Mucosa of rectum (tissue), 2 donors: ENCODE data around the gene WRAP73.

Experiments used
- H3K27ac ChIP-seq, 2 donors: one replicate each; pipeline ENCODE4 v1.7.0; 2013; ENCODE audit warnings: inconsistent platforms in 2 of 2, low read depth in 2 of 2, low read length in 2 of 2
- H3K27me3 ChIP-seq, 2 donors: one replicate each; pipeline ENCODE4 v1.7.0; 2013; ENCODE audit warnings: low read length in 2 of 2; ENCODE audit not compliant: control insufficient read depth in 2 of 2, insufficient read depth in 2 of 2
- H3K36me3 ChIP-seq, 2 donors: one replicate each; pipeline ENCODE4 v1.7.0; 2013; ENCODE audit warnings: low read length in 2 of 2; ENCODE audit not compliant: control insufficient read depth in 2 of 2, insufficient read depth in 2 of 2
- H3K4me1 ChIP-seq, 2 donors: one replicate each; pipeline ENCODE4 v1.7.0; 2013; ENCODE audit warnings: low read length in 2 of 2, mild to moderate bottlenecking in 1 of 2; ENCODE audit not compliant: control insufficient read depth in 2 of 2, insufficient read depth in 2 of 2
- H3K4me3 ChIP-seq, 2 donors: one replicate each; pipeline ENCODE4 v1.7.0; 2013; ENCODE audit warnings: low read length in 2 of 2
- H3K9ac ChIP-seq, 2 donors: one replicate each; pipeline ENCODE4 v1.7.0; 2013; ENCODE audit warnings: low read length in 2 of 2, low read depth in 1 of 2, mild to moderate bottlenecking in 1 of 2
- H3K9me3 ChIP-seq, 2 donors: one replicate each; pipeline ENCODE4 v1.7.0; 2013; ENCODE audit warnings: low read length in 2 of 2; ENCODE audit not compliant: control insufficient read depth in 2 of 2
- donor health status: healthy.
- donor health status: Normal muscosa, but diverticular disease.

Gene WRAP73

DNA sequence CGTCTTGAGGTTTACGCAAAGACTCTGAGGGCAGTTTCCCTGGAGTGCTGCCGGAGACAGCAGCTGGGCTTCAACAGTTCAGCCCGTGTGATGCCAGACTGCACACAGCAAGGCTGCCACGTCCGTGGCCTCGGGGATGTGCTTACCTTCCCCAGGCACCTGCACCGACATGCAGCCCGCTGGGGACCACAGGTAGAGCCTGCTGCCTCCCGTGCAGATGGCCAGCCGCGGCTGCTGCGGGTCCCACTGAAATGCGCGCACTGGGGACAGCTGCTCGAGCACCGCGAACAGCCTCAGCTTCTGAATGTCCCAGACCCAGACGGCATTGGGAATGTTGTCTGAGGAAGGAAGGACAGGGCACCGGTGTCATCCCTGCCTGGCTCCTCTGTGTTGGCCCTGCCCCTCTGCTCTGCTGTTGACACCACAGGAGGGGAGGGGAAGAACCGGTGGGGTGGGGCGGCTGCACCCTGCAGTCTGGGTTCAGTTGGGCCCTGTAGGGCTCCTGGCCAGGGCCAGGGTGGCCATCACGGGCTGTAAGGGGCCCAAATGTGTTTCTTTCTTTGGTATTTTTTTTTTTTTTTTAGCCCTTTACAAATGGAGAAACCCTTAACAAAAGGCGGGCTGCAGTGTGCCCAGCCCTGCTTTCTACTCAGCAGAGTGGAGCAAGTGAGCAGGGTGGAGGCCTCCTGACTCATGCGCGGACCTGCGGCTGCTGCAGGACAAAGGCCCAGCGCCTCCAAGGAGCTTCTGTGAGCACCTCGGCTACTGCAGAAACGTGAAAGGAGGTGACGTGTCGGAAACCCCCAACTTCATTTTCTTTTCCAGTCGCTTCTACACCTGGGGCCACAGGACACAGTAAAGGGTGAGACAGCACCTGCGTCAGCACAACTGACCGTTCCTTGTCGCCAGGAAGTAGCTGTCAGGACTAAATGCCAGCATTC lies 18.3 kb downstream of the WRAP73 start:
- Histone ChIP-seq H3K36me3 (peaks cover 61 to 72% of the 10 kb centered on the region in 2 donors), H3K4me3 (no peak overlapping the region), H3K4me1 (no peaks in the 10 kb centered on the region), H3K27ac (no peak overlapping the region), H3K9ac (no peak overlapping the region), H3K9me3 (no peaks in the 10 kb centered on the region), H3K27me3 (no peaks in the 10 kb centered on the region)

DNA sequence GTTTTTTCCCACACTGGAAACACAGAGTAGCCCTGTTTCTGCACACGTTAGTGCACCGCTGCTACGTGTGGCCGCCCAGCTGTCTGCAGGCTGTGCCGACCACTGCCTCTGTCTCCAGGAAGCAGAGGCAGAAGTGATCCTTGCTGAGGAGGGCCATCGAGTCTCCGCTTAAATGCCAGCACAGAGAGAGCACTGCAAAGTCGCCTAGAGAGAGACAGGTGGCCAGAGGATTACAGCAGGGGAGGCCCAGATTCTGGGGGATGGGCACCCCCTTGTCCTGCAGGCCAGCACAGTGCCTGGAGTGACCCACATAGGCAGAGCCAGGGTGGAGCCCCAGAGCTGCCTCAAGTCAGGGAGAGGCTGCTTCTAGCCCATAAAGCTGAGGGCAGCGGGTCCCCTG lies 19.0 kb downstream of the WRAP73 start:
- no peaks in the 10 kb centered on the region for H3K9me3 ChIP-seq
- H3K27me3 ChIP-seq: no peaks in the 10 kb centered on the region
- no peak overlapping the region for H3K27ac ChIP-seq
- peaks cover 58 to 67% of the 10 kb centered on the region in 2 donors for H3K36me3 ChIP-seq
- no peak overlapping the region for H3K4me3 ChIP-seq
- peaks cover 1 to 2% of the 10 kb centered on the region in 2 donors for H3K4me1 ChIP-seq
- no peak overlapping the region for H3K9ac ChIP-seq

DNA sequence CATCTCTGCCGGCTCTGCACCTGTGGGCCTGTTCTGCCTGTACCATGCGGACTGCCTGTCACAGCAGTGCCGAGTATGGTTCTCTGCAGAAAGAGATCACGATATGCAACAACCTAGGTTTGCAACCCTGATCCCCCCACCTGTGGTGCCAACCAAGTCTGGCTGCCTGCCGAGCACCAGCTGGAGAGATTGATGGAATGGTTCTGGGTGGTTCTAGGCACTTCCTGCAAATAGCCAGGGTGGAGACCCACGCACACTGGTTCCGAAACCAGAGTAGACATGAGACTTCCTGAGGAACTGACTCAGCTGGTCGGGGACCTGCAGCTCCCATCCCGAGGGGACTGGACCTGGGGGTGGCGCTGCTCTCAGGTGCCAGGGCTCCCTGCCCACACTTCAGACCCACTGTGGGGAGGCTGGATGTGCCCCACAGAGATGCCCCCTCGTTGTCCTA lies 19.7 kb downstream of the WRAP73 start:
- peaks cover 7% of the 10 kb centered on the region in 2 donors for H3K4me1 ChIP-seq
- H3K36me3 ChIP-seq: peaks cover 58 to 63% of the 10 kb centered on the region in 2 donors
- H3K9ac ChIP-seq: no peak overlapping the region
- no peaks in the 10 kb centered on the region for H3K27me3 ChIP-seq
- no peak overlapping the region for H3K27ac ChIP-seq
- no peak overlapping the region for H3K4me3 ChIP-seq
- no peaks in the 10 kb centered on the region for H3K9me3 ChIP-seq

DNA sequence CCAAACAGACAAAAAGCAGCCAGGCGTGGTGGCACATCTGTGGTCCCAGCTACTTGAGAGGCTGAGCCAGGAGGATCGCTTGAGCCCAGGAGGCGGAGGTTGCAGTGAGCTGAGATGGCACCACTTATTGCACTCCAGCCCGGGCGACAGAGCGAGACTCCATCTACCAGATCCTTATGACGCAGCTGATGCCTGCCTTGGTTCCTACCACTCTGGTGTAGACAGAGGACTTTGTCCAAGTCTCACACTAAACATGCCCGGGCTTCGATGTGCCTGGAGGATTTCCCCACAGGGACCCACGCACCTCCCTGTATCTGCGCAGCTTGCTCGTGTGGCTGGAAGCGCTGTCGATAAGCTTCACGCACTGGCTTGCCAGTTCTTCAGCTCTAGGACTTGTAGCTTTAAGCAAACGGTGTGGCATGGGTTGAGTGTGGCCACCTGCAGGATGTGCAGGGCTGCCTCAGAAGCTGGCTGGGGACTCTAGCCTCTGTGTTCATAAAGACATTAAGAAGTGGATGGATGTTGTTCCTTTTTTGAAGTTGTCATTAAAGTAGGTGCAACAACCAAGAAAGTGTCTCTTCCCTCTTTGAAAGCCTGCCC lies 20.2 kb downstream of the WRAP73 start:
- H3K27ac ChIP-seq: no peak overlapping the region
- H3K9me3 ChIP-seq: no peaks in the 10 kb centered on the region
- H3K4me3 ChIP-seq: no peak overlapping the region
- peaks cover 7% of the 10 kb centered on the region in 2 donors for H3K4me1 ChIP-seq
- peaks cover 52 to 58% of the 10 kb centered on the region in 2 donors for H3K36me3 ChIP-seq
- H3K9ac ChIP-seq: no peak overlapping the region
- no peaks in the 10 kb centered on the region for H3K27me3 ChIP-seq

DNA sequence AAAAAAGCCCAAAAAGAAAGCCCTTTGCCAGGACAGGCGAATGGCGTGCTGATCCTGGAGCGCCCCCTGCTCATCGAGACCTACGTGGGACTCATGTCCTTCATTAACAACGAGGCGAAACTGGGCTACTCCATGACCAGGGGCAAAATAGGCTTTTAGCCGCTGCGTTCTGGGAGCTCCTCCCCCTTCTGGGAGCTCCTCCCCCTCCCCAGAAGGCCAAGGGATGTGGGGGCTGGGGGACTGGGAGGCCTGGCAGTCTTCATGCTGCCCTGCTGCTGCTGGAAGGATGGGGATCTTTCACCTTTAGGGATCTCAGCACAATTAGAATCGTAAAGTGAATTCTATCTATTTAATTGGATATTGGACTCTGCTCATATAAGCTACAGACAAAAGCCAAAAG lies 21.5 kb downstream of the WRAP73 start:
- Histone ChIP-seq H3K4me1 (peaks cover 13 to 16% of the 10 kb centered on the region in 2 donors), H3K36me3 (peaks cover 41 to 46% of the 10 kb centered on the region in 2 donors)

DNA sequence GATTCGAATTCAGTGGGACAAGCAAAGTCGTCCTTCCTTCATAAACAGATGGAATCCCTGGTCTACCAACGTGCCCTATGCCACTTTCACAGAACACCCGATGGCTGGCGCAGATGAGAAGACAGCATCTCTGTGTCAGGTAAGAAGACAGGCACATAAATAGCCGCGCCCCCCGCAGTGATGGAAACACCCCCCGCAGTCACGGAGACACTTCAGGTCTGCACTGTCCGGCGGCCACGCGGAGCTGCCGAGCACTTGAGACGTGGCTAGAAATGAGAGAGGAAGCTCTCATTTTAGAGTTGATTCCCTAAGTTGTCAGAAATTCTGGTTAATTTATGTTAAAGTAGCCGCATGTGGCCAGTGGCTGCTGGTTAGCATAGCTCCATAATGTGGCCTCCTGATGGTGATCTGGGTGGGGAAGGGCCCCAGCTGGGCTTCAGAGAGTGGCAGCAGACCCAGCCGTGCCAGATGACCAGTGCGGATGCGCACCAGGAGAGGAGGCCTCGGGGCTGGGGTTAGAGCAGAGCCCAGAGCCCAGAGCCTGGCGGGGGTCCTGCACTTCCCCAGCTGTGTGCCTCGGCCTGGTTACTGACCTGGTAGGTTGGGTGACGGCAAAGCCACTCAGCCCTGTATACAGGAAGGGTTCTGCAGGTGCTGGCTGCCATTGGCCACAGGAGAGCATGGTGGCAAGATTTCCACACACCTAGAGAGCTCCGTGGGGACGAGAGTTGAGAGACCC lies 22.2 kb downstream of the WRAP73 start:
- H3K9me3 ChIP-seq: no peaks in the 10 kb centered on the region
- peaks cover 38 to 40% of the 10 kb centered on the region in 2 donors for H3K36me3 ChIP-seq
- H3K9ac ChIP-seq: no peak overlapping the region
- H3K27ac ChIP-seq: no peak overlapping the region
- H3K4me3 ChIP-seq: no peak overlapping the region
- peaks cover 14 to 18% of the 10 kb centered on the region in 2 donors for H3K4me1 ChIP-seq
- no peaks in the 10 kb centered on the region for H3K27me3 ChIP-seq

More for the DNA sequence above, 21.5 kb downstream of the WRAP73 start:
- H3K9ac ChIP-seq: no peak overlapping the region
- H3K27ac ChIP-seq: no peak overlapping the region
- no peaks in the 10 kb centered on the region for H3K27me3 ChIP-seq
- H3K4me3 ChIP-seq: no peak overlapping the region
- no peaks in the 10 kb centered on the region for H3K9me3 ChIP-seq

DNA sequence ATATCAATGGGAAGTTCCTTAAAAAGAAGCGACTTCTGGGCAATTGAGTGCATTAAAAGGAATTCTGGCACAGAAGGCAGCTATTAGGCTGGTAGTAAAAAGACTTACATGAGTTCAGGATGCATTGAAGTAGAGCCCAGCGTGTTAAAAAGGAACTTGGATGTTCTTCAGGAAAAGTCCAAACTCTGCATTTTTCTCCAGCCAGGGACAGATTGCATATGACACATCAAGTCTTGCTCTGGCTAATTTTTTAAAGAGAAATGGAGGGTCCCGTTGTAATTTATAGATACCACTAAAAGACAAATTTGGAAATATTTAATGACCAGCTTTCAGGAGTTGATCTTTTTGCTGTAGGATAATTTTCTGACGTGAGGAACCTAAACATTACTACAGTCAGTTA lies 23.9 kb downstream of the WRAP73 start:
- Histone ChIP-seq H3K4me1 (peaks cover 14 to 18% of the 10 kb centered on the region in 2 donors), H3K36me3 (peaks cover 31 to 32% of the 10 kb centered on the region in 2 donors), H3K27me3 (no peaks in the 10 kb centered on the region), H3K27ac (peak overlapping the region; percentile 85 to 95), H3K4me3 (peak overlapping the region; percentile 74 to 77), H3K9ac (peak overlapping the region; percentile 75 to 86), H3K9me3 (no peaks in the 10 kb centered on the region)

DNA sequence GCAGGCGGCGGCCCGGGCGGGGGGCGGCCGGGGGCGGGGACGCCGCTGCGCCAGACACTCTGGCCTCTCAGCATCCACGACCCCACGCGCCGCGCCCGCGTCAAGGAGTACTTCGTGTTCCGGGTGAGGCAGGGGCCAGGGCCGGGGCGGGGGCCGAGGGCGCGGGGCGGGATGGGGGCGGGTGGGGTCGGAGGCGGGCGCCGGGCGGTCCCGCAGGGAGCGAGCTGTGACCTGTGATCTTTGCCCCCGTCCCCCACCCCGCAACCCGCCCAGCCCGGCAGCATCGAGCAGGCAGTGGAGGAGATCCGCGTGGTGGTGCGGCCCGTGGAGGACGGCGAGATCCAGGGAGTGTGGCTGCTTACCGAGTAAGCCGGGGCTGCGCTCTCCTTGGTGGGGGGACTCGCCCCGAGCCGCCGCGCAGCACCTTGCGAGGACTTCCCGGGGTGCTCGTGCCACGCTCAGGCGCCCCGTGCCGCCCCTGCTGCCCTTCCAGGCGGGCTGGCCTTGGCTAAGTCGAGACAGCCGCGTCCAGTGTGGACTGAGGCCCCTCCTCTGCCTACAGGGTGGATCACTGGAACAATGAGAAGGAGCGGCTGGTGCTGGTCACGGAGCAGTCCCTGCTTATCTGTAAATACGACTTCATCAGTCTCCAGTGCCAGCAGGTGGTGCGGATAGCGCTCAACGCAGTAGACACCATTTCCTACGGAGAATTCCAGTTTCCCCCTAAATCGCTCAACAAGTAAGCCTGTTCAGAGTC lies 24.6 kb downstream of the WRAP73 start:
- Histone ChIP-seq H3K9me3 (no peaks in the 10 kb centered on the region), H3K9ac (peak overlapping the region; percentile 75 to 86), H3K4me1 (peaks cover 14 to 18% of the 10 kb centered on the region in 2 donors), H3K27me3 (no peaks in the 10 kb centered on the region), H3K4me3 (peak overlapping the region; percentile 74 to 77), H3K36me3 (peaks cover 28 to 29% of the 10 kb centered on the region in 2 donors), H3K27ac (peak overlapping the region; percentile 85 to 95)
